ENCODE results near the gene GFI1.

DNA sequence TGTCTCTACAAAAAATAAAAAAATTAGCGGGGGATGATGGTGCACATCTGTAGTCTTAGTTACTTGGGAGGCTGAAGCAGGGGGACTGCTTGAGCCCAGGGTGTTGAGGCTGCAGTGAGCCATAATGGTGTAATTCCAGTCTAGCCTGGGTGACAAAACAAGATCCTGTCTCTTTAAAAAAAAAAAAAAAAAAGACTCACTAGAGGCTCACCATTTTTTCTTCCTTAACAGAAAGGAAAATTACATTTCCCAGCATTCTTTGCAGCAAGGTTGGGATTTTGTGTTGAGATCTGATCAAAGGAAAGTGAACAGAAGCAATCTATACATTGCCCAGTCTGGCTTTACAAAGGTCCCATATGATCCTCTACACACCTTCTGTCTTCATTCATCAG lies 21.5 kb downstream of the GFI1 start:
- no peak for TF ChIP-seq EZH2 (IDR thresholded peaks at IDR 0.05; ENCODE audit: borderline replicate concordance, low read depth, low read length, poor library complexity, severe bottlenecking)
- TF ChIP-seq, protein P1, sequence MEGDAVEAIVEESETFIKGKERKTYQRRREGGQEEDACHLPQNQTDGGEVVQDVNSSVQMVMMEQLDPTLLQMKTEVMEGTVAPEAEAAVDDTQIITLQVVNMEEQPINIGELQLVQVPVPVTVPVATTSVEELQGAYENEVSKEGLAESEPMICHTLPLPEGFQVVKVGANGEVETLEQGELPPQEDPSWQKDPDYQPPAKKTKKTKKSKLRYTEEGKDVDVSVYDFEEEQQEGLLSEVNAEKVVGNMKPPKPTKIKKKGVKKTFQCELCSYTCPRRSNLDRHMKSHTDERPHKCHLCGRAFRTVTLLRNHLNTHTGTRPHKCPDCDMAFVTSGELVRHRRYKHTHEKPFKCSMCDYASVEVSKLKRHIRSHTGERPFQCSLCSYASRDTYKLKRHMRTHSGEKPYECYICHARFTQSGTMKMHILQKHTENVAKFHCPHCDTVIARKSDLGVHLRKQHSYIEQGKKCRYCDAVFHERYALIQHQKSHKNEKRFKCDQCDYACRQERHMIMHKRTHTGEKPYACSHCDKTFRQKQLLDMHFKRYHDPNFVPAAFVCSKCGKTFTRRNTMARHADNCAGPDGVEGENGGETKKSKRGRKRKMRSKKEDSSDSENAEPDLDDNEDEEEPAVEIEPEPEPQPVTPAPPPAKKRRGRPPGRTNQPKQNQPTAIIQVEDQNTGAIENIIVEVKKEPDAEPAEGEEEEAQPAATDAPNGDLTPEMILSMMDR (conservative IDR thresholded peaks at IDR 0.05; ENCODE audit: low read depth, low read length), result no peak
